HT1080 (cell line): ENCODE data around the gene COA1. TPM values are rescaled to one million over a fixed set of nuclear protein-coding genes. Genes with fewer than 3 reads are reported as not detected.
"Not testable (repeated sequence)": the region's sequence is repeated elsewhere in the genome, so short reads cannot be mapped to it uniquely, and the experiment has no call there.

ENCODE experiments used
- DNase-seq: peaks from one replicate; pipeline ENCODE4 v3.0.0-alpha.2; 2015; ENCODE audit warnings: low read depth
- polyA plus RNA-seq, 2 experiments: library from polyadenylated mRNA; depleted of rRNA; stranded (reverse); fragments of >200 nt; gene quantifications; 2 replicates each; pipeline ENCODE4 v1.2.3, GENCODE V29; 2015
- total RNA-seq: library from RNA; depleted of rRNA; stranded (reverse); fragments of >200 nt; shearing (Covaris generic); gene quantifications from 2 replicates; pipeline ENCODE4 v1.2.3, GENCODE V29; 2014; rRNA removed

Gene COA1, protein sequence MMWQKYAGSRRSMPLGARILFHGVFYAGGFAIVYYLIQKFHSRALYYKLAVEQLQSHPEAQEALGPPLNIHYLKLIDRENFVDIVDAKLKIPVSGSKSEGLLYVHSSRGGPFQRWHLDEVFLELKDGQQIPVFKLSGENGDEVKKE
- total RNA-seq = 84.4 and 102 TPM in 2 replicates
- polyA plus RNA-seq (2015; cell fraction: cytosol; rRNA removed) = 140 and 152 TPM in 2 replicates
- polyA plus RNA-seq (2015; cell fraction: nucleus; rRNA removed) = 160 and 180 TPM in 2 replicates

DNA sequence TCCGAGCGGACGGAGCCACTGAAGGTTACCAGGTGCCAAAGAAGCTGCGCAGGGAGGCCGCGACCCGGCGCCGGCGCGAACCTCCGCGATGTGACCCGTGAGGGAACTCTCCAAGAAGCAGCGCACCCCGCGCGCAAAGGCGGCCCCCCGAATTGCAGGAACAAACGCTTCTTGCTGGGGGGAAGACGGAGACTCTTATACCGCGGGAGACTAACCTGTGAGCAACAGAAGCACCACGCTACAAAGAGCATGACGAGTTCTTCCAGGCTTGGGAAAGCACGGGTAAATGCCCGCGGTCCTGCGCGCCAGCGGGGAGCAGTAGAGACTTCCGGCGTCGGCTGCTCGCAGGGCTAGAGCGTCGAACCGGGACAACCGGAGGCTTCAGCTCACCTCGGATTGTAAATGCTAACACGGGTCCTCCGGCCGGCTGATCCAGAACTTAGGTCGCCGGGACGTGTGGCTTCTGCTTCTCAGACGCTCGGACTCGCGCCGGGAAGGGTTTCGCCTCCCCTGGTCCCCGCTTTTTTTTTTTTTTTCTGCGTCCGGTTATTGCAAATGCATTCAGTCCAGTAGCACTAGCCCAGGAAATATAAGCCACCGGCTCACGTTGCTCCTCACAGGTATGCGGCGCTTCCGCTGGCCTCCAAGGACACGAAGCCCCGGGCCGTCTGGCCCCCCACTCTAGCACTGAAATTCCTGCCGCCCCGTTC is at the start of gene COA1:
COA1 (minus strand) TSS at position 310 of the 710 bp plus-strand sequence. CDS start 80,909 bp downstream, outside the sequence.
- peak; percentile 91 for DNase-seq

- DNase-seq = not testable (repeated sequence)
These were observed 49.1 kb upstream of the COA1 start for GRCh38 chr7:43778293-43779044.

DNA sequence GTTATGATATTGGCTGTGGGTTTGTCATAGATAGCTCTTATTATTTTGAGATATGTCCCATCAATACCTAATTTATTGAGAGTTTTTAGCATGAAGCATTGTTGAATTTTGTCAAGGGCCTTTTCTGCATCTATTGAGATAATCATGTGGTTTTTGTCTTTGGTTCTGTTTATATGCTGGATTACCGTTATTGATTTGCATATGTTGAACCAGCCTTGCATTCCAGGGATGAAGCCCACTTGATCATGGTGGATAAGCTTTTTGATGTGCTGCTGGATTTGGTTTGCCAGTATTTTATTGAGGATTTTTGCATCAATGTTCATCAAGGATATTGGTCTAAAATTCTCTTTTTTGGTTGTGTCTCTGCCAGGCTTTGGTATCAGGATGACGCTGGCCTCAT is 45.9 kb upstream of the COA1 start:
- not testable (repeated sequence) for DNase-seq

- DNase-seq = not testable (repeated sequence)
These were observed 43.9 kb upstream of the COA1 start for GRCh38 chr7:43773268-43773667.

DNA sequence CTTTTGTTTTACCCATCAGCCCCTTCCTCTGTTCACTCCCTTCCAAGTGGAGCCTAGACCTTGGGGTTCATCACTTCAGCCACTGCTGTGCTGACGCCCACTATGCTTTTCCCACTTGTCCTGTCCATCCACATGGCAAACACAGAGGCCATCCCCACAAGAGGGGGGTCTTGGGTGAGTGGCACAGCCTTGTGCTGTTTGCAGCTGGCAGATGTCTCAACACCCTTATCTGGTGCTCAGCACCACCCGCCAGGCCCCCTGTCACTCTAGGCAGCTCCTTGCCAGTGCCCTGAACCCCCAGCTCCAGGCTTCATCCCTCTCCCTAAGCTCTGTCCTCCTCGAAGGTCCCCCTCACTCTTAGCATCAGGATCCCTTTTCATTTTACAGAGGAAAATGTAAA is 42.2 kb upstream of the COA1 start:
- no peak for DNase-seq

GRCh38 chr7:43771128-43771527 is 41.8 kb upstream of the COA1 start:
- DNase-seq = no peak

- DNase-seq = no peak
These were observed 40.6 kb upstream of the COA1 start for GRCh38 chr7:43769791-43770465.

- no peak for DNase-seq
These were observed 40.0 kb upstream of the COA1 start for GRCh38 chr7:43769281-43769680.

DNA sequence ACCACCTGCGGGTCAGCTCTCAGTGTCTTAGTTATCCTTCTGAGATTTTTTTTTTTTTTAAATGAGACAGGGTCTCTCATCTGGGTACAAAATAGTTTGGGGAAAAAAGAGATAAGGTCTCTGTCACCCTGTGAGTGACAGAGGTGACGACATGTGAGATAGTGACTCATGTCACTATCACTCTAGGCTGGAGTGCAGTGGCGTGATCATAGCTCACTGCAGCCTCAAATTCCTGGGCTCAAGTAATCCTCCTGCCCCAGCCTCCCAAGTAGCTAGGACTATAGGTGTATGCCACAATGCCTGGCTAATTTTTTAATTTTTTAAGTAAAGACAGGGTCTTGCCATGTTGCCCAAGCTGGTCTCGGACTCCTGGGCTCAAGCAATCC is 39.6 kb upstream of the COA1 start:
- DNase-seq = no peak

DNA sequence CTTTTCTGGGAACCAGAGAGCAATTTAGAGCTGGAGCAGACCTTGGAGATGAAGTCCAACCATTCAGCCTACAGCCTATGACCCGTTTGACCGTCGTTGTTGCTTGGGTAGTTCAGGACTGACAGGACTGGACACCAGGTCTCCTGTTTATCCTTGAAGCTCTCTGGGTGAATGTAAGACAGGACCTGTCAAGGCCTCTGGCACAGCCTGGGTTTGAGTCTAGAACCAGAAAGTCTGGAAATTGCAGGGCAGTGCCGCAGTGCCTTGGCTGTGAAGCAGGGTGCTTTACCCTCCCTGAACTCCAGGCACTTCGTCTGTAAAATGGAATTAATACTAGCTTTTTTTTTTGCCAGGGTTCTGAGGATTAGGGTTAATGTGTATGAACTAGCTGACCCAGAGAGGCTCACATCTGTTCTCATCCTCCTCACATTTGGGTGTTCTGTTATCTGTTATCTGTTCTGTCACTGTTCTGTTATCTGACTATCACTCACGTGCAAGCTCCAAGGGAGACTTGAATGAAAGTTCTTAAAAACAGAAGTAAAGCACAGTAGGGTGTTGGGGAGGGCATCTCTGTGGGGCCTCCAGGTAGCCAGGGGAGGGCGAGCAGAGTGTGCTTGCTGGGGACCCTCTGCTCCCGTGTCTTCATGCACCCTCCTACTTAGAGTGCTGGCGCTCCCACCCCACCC is 39.0 kb upstream of the COA1 start:
- DNase-seq = no peak

- no peak for DNase-seq
These were observed 38.0 kb upstream of the COA1 start for GRCh38 chr7:43767311-43767710.

GRCh38 chr7:43766564-43766963 is 37.2 kb upstream of the COA1 start:
- DNase-seq = no peak

GRCh38 chr7:43764807-43765491 is 35.6 kb upstream of the COA1 start:
- DNase-seq = peak; percentile 29

DNA sequence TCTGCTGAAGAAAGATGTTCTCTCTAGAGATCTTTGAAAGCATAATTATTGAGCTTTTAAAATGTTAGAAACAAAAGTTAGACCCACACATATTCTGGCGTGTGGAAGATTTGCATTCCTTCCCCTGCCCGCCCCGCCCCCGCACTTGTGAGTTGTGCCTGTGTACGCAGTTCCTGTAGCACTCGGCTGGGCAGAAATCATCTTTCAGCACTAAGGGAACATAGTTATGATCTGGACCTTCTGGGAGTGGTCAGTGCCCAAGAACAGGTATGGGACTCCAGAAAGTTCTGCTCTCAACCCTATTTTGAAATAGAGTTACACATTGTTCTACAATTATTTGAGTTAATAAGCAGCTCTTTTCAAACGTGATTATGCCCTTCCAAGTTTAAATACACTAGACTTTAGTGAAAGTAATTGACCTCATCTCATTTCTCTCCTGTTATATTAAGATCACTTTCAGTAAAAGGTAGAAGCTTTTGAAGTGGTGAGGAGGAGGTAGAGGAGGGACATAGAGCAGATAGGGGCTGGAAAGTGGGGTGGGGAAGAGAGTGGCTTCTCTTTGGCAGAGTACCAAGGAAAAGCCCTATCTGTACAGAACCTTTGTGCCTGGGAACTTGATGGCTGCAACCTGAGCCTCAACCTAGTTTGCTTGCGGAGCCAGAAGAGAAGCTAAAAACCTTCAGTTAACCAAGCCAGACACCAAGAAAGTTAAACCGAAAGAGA is 34.9 kb upstream of the COA1 start:
- no peak for DNase-seq

GRCh38 chr7:43763183-43763582 is 33.9 kb upstream of the COA1 start:
- DNase-seq = no peak

- no peak for DNase-seq
These were observed 32.8 kb upstream of the COA1 start for GRCh38 chr7:43761938-43762692.

- no peak for DNase-seq
These were observed 32.1 kb upstream of the COA1 start for GRCh38 chr7:43761382-43761781.

- DNase-seq = no peak
These were observed 31.5 kb upstream of the COA1 start for GRCh38 chr7:43760861-43761260.
